Measurements from ENCODE around the gene MMAB. TPM values are rescaled to one million over a fixed set of nuclear protein-coding genes. Genes with fewer than 3 reads are reported as not detected.
A peak's percentile ranks its signal among the peaks of the same experiment; 100 is the strongest.

Gene MMAB
- total RNA-seq, 1 donor = 34.4 TPM

DNA sequence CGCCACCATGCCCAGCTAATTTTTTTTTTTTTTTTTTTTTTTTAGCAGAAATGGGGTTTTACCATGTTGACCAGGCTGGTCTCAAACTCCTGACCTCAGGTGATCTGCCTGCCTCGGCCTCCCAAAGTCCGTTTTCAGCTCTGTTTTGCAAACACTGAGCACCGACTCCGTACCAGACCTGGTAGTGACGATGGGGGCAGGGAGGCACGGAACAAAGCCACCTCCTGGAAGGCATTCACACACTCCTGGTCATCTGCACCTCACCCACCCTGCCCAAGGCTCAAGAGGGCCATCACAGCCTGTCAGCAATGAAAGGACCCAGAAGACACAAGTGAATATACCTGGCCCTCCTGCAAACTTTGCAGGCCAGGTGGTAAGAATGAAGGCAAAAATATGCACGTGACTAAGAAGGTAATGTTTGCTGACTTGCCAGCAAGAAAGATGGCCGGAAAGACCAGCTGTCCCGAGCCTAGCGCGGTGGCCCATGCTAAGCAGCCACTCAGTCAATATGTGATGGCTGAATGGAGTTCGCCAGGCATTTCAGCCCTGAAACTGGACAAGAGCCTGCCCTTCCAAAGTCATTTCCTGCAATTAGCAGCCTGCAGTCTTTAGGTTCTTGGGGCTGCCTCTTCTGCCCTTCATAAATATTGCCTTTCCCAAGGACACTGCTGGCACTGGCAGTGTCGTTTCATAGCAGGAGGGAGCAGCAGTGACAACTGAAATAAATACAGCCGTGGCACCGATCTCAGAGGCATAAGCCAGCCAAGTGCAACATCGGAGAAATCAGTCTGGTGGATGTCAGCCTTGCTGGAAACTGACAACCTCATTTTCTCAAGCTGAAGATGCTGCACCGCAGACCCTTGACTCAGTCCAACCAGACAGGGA, 17.6 kb downstream of the MMAB start:
- TF ChIP-seq CTCF (IDR thresholded peaks at IDR 0.05; ENCODE audit: extremely low read depth, low read depth, low read length) = no peak
- H3K4me3 ChIP-seq (ENCODE audit: insufficient read depth, low read length) = no peak overlapping the region
- no peaks in the 10 kb centered on the region for H3K4me1 ChIP-seq (ENCODE audit: insufficient read depth, low read length)
- no peak overlapping the region for H3K4me2 ChIP-seq (ENCODE audit: insufficient read depth, low read length)
- peak; percentile 42 for DNase-seq (ENCODE audit: insufficient read length, low spot score, missing footprints)
- H3K27me3 ChIP-seq (ENCODE audit: insufficient read depth, low read length) = peaks cover 27% of the 10 kb centered on the region
- no peaks in the 10 kb centered on the region for H3K79me2 ChIP-seq (ENCODE audit: insufficient read depth, low read length)
- H3K36me3 ChIP-seq (ENCODE audit: insufficient read depth, low read length) = no peaks in the 10 kb centered on the region
- no peak overlapping the region for H2AFZ ChIP-seq (ENCODE audit: low read length)
- no peaks in the 10 kb centered on the region for H4K20me1 ChIP-seq (ENCODE audit: insufficient read depth, low read length)
- H3K9me3 ChIP-seq (ENCODE audit: low read depth, low read length) = no peaks in the 10 kb centered on the region
- no peak overlapping the region for H3K27ac ChIP-seq (ENCODE audit: low read depth, low read length)

GRCh38 chr12:109554761-109555160, 18.5 kb downstream of the MMAB start:
- no peaks in the 10 kb centered on the region for H3K4me1 ChIP-seq (ENCODE audit: insufficient read depth, low read length)
- peaks cover 34% of the 10 kb centered on the region for H3K27me3 ChIP-seq (ENCODE audit: insufficient read depth, low read length)
- no peak for TF ChIP-seq CTCF (IDR thresholded peaks at IDR 0.05; ENCODE audit: extremely low read depth, low read depth, low read length)
- H3K9me3 ChIP-seq (ENCODE audit: low read depth, low read length) = no peaks in the 10 kb centered on the region
- H3K4me2 ChIP-seq (ENCODE audit: insufficient read depth, low read length) = no peak overlapping the region
- no peak overlapping the region for H3K4me3 ChIP-seq (ENCODE audit: insufficient read depth, low read length)
- DNase-seq (ENCODE audit: insufficient read length, low spot score, missing footprints) = peak; percentile 56
- no peaks in the 10 kb centered on the region for H3K36me3 ChIP-seq (ENCODE audit: insufficient read depth, low read length)
- no peaks in the 10 kb centered on the region for H4K20me1 ChIP-seq (ENCODE audit: insufficient read depth, low read length)
- no peak overlapping the region for H2AFZ ChIP-seq (ENCODE audit: low read length)
- no peak overlapping the region for H3K27ac ChIP-seq (ENCODE audit: low read depth, low read length)
- no peaks in the 10 kb centered on the region for H3K79me2 ChIP-seq (ENCODE audit: insufficient read depth, low read length)

DNA sequence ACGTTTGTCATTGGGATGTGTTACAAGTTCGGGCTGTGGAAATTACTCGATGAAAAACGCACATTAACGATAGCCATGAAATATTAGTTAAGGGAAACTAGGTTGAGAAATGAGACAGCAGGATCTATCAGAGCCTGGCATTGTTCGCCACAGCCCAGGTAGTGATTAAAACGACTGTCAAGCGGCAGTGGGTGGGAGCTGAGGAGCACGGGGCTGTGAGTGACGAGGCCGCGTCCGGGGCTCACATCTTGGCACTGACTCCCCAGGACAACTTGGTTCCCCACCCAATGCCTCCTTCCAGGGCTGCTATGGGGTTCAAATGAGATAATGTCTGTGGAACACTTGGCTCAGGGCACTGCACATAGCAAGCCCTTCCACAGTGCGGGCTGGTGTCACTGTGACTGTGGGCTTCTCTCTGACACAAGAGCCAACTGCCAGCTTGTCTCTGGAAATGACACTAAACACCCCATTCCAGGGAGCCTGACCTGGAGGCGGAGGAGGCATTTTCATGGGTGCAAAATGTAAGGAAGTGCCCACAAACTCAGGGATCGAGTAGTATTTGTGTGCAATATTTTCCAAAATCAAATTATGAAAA, 19.3 kb downstream of the MMAB start:
- no peak overlapping the region for H3K27ac ChIP-seq (ENCODE audit: low read depth, low read length)
- no peaks in the 10 kb centered on the region for H3K79me2 ChIP-seq (ENCODE audit: insufficient read depth, low read length)
- H2AFZ ChIP-seq (ENCODE audit: low read length) = no peak overlapping the region
- DNase-seq (ENCODE audit: insufficient read length, low spot score, missing footprints) = peak; percentile 18
- no peaks in the 10 kb centered on the region for H3K36me3 ChIP-seq (ENCODE audit: insufficient read depth, low read length)
- no peaks in the 10 kb centered on the region for H3K4me1 ChIP-seq (ENCODE audit: insufficient read depth, low read length)
- H4K20me1 ChIP-seq (ENCODE audit: insufficient read depth, low read length) = no peaks in the 10 kb centered on the region
- H3K9me3 ChIP-seq (ENCODE audit: low read depth, low read length) = no peaks in the 10 kb centered on the region
- H3K4me2 ChIP-seq (ENCODE audit: insufficient read depth, low read length) = no peak overlapping the region
- TF ChIP-seq CTCF (IDR thresholded peaks at IDR 0.05; ENCODE audit: extremely low read depth, low read depth, low read length) = no peak
- no peak overlapping the region for H3K4me3 ChIP-seq (ENCODE audit: insufficient read depth, low read length)
- H3K27me3 ChIP-seq (ENCODE audit: insufficient read depth, low read length) = peaks cover 42% of the 10 kb centered on the region

DNA sequence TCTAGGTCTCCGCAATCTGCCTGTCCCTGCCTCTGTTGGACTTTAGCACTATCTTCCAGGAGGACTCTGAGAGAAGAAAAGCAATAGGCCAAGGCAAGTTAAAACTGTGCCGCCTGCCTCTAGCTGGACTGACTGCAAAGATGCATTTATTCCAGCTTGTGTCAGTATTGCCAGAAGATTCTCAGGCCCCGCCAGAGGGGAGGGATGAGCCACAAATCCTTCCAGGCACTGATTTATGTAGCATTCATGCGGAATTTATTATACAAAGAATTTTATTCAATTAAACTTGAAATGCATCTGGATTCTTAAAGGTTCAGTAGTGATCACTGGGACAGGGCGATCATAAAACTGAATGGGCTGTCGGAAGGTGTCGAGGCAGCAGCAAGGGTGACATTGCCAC, 19.8 kb downstream of the MMAB start:
- Histone ChIP-seq H2AFZ (ENCODE audit: low read length) (no peak overlapping the region), H3K27ac (ENCODE audit: low read depth, low read length) (no peak overlapping the region), H3K27me3 (ENCODE audit: insufficient read depth, low read length) (peaks cover 42% of the 10 kb centered on the region), H3K79me2 (ENCODE audit: insufficient read depth, low read length) (no peaks in the 10 kb centered on the region), H4K20me1 (ENCODE audit: insufficient read depth, low read length) (no peaks in the 10 kb centered on the region), H3K4me2 (ENCODE audit: insufficient read depth, low read length) (no peak overlapping the region), H3K4me3 (ENCODE audit: insufficient read depth, low read length) (no peak overlapping the region), H3K4me1 (ENCODE audit: insufficient read depth, low read length) (no peaks in the 10 kb centered on the region), H3K9me3 (ENCODE audit: low read depth, low read length) (no peaks in the 10 kb centered on the region), H3K36me3 (ENCODE audit: insufficient read depth, low read length) (no peaks in the 10 kb centered on the region)
- no peak for TF ChIP-seq CTCF (IDR thresholded peaks at IDR 0.05; ENCODE audit: extremely low read depth, low read depth, low read length)
- no peak for DNase-seq (ENCODE audit: insufficient read length, low spot score, missing footprints)
